Activated naive CD8-positive, alpha-beta T cell (primary cell): ENCODE data around the gene GDA.

ENCODE experiments used
- H3K27ac Mint-ChIP-seq: one replicate; pipeline ENCODE4 v1.8.0; 2021; ENCODE audit warnings: mixed read lengths
- H3K27me3 Mint-ChIP-seq: one replicate; pipeline ENCODE4 v1.8.0; 2021; ENCODE audit warnings: mixed read lengths
- H3K36me3 Mint-ChIP-seq: one replicate; pipeline ENCODE4 v1.8.0; 2021; ENCODE audit warnings: mixed read lengths
- H3K4me1 Mint-ChIP-seq: one replicate; pipeline ENCODE4 v1.8.0; 2021; ENCODE audit warnings: low read depth, mixed read lengths
- H3K4me3 Mint-ChIP-seq: one replicate; pipeline ENCODE4 v1.8.0; 2021; ENCODE audit warnings: mild to moderate bottlenecking, mixed read lengths
- H3K9me3 Mint-ChIP-seq: one replicate; pipeline ENCODE4 v1.8.0; 2021; ENCODE audit warnings: low read depth, mixed read lengths

Gene GDA

GRCh38 chr9:72211047-72211446, 61.8 kb downstream of the GDA start:
- no peaks in the 10 kb centered on the region for H3K36me3 Mint-ChIP-seq
- no peaks in the 10 kb centered on the region for H3K9me3 Mint-ChIP-seq
- no peak overlapping the region for H3K27ac Mint-ChIP-seq
- peaks cover 9% of the 10 kb centered on the region for H3K27me3 Mint-ChIP-seq
- H3K4me3 Mint-ChIP-seq = no peak overlapping the region
- H3K4me1 Mint-ChIP-seq = no peaks in the 10 kb centered on the region

GRCh38 chr9:72213906-72214305, 64.7 kb downstream of the GDA start:
- Mint-ChIP-seq H3K9me3 (no peaks in the 10 kb centered on the region), H3K36me3 (no peaks in the 10 kb centered on the region), H3K27me3 (peaks cover 10% of the 10 kb centered on the region), H3K4me1 (no peaks in the 10 kb centered on the region), H3K4me3 (no peak overlapping the region), H3K27ac (no peak overlapping the region)

- no peaks in the 10 kb centered on the region for H3K36me3 Mint-ChIP-seq
- peaks cover 6% of the 10 kb centered on the region for H3K27me3 Mint-ChIP-seq
- H3K4me1 Mint-ChIP-seq = no peaks in the 10 kb centered on the region
- no peak overlapping the region for H3K27ac Mint-ChIP-seq
- H3K4me3 Mint-ChIP-seq = no peak overlapping the region
- no peaks in the 10 kb centered on the region for H3K9me3 Mint-ChIP-seq
Observed at GRCh38 chr9:72217306-72217842, 68.1 kb downstream of the GDA start.

GRCh38 chr9:72220589-72220988, 71.3 kb downstream of the GDA start:
- Mint-ChIP-seq H3K27ac (no peak overlapping the region), H3K9me3 (no peaks in the 10 kb centered on the region), H3K27me3 (peaks cover 3% of the 10 kb centered on the region), H3K4me1 (no peaks in the 10 kb centered on the region), H3K36me3 (no peaks in the 10 kb centered on the region), H3K4me3 (no peak overlapping the region)

GRCh38 chr9:72226146-72226812, 77.0 kb downstream of the GDA start:
- no peaks in the 10 kb centered on the region for H3K9me3 Mint-ChIP-seq
- H3K4me3 Mint-ChIP-seq = no peak overlapping the region
- H3K36me3 Mint-ChIP-seq = no peaks in the 10 kb centered on the region
- no peaks in the 10 kb centered on the region for H3K4me1 Mint-ChIP-seq
- no peak overlapping the region for H3K27ac Mint-ChIP-seq
- H3K27me3 Mint-ChIP-seq = peaks cover 4% of the 10 kb centered on the region

GRCh38 chr9:72228282-72228681, 79.0 kb downstream of the GDA start:
- H3K9me3 Mint-ChIP-seq = no peaks in the 10 kb centered on the region
- no peak overlapping the region for H3K4me3 Mint-ChIP-seq
- H3K4me1 Mint-ChIP-seq = no peaks in the 10 kb centered on the region
- H3K36me3 Mint-ChIP-seq = no peaks in the 10 kb centered on the region
- no peak overlapping the region for H3K27ac Mint-ChIP-seq
- peaks cover 3% of the 10 kb centered on the region for H3K27me3 Mint-ChIP-seq

- no peaks in the 10 kb centered on the region for H3K36me3 Mint-ChIP-seq
- no peaks in the 10 kb centered on the region for H3K9me3 Mint-ChIP-seq
- H3K4me1 Mint-ChIP-seq = peaks cover 5% of the 10 kb centered on the region
- no peak overlapping the region for H3K4me3 Mint-ChIP-seq
- H3K27me3 Mint-ChIP-seq = peaks cover 3% of the 10 kb centered on the region
- no peak overlapping the region for H3K27ac Mint-ChIP-seq
Observed at GRCh38 chr9:72232778-72233177, 83.5 kb downstream of the GDA start.

- Mint-ChIP-seq H3K27ac (no peak overlapping the region), H3K9me3 (no peaks in the 10 kb centered on the region), H3K36me3 (no peaks in the 10 kb centered on the region), H3K4me3 (no peak overlapping the region), H3K27me3 (peaks cover 8% of the 10 kb centered on the region), H3K4me1 (no peaks in the 10 kb centered on the region)
Observed at GRCh38 chr9:72247549-72247948, 98.3 kb downstream of the GDA start.

- Mint-ChIP-seq H3K4me3 (no peak overlapping the region), H3K27me3 (peaks cover 14% of the 10 kb centered on the region), H3K36me3 (no peaks in the 10 kb centered on the region), H3K9me3 (no peaks in the 10 kb centered on the region), H3K4me1 (no peaks in the 10 kb centered on the region), H3K27ac (no peak overlapping the region)
Observed at GRCh38 chr9:72251589-72251988, 102.3 kb downstream of the GDA start.

- no peaks in the 10 kb centered on the region for H3K9me3 Mint-ChIP-seq
- no peak overlapping the region for H3K27ac Mint-ChIP-seq
- H3K27me3 Mint-ChIP-seq = peaks cover 12% of the 10 kb centered on the region
- H3K4me1 Mint-ChIP-seq = no peaks in the 10 kb centered on the region
- no peaks in the 10 kb centered on the region for H3K36me3 Mint-ChIP-seq
- H3K4me3 Mint-ChIP-seq = no peak overlapping the region
Observed at GRCh38 chr9:72254901-72255545, 105.8 kb downstream of the GDA start.

- H3K27me3 Mint-ChIP-seq = peaks cover 10% of the 10 kb centered on the region
- H3K9me3 Mint-ChIP-seq = no peaks in the 10 kb centered on the region
- no peak overlapping the region for H3K27ac Mint-ChIP-seq
- no peak overlapping the region for H3K4me3 Mint-ChIP-seq
- H3K36me3 Mint-ChIP-seq = no peaks in the 10 kb centered on the region
- no peaks in the 10 kb centered on the region for H3K4me1 Mint-ChIP-seq
Observed at GRCh38 chr9:72255569-72255968, 106.3 kb downstream of the GDA start.

GRCh38 chr9:72256931-72257330, 107.7 kb downstream of the GDA start:
- no peak overlapping the region for H3K27ac Mint-ChIP-seq
- H3K36me3 Mint-ChIP-seq = no peaks in the 10 kb centered on the region
- H3K27me3 Mint-ChIP-seq = peaks cover 11% of the 10 kb centered on the region
- no peaks in the 10 kb centered on the region for H3K9me3 Mint-ChIP-seq
- no peaks in the 10 kb centered on the region for H3K4me1 Mint-ChIP-seq
- H3K4me3 Mint-ChIP-seq = no peak overlapping the region

GRCh38 chr9:72257814-72258213, 108.6 kb downstream of the GDA start:
- Mint-ChIP-seq H3K36me3 (no peaks in the 10 kb centered on the region), H3K9me3 (no peaks in the 10 kb centered on the region), H3K4me1 (no peaks in the 10 kb centered on the region), H3K4me3 (no peak overlapping the region), H3K27me3 (peaks cover 9% of the 10 kb centered on the region), H3K27ac (no peak overlapping the region)

- no peaks in the 10 kb centered on the region for H3K9me3 Mint-ChIP-seq
- no peaks in the 10 kb centered on the region for H3K4me1 Mint-ChIP-seq
- no peak overlapping the region for H3K27ac Mint-ChIP-seq
- H3K4me3 Mint-ChIP-seq = no peak overlapping the region
- H3K36me3 Mint-ChIP-seq = no peaks in the 10 kb centered on the region
- peaks cover 3% of the 10 kb centered on the region for H3K27me3 Mint-ChIP-seq
Observed at GRCh38 chr9:72262063-72262462, 112.8 kb downstream of the GDA start.

- Mint-ChIP-seq H3K4me3 (no peak overlapping the region), H3K27ac (no peak overlapping the region), H3K36me3 (no peaks in the 10 kb centered on the region), H3K27me3 (peaks cover 2% of the 10 kb centered on the region), H3K4me1 (no peaks in the 10 kb centered on the region), H3K9me3 (no peaks in the 10 kb centered on the region)
Observed at GRCh38 chr9:72263572-72263971, 114.3 kb downstream of the GDA start.

GRCh38 chr9:72268961-72269360, 119.7 kb downstream of the GDA start:
- Mint-ChIP-seq H3K27ac (no peak overlapping the region), H3K9me3 (no peaks in the 10 kb centered on the region), H3K36me3 (no peaks in the 10 kb centered on the region), H3K4me3 (no peak overlapping the region), H3K4me1 (no peaks in the 10 kb centered on the region), H3K27me3 (no peaks in the 10 kb centered on the region)
